H4 (cell line): Measurements from ENCODE around the gene NFKBIE. TPM values are rescaled to one million over a fixed set of nuclear protein-coding genes. Genes with fewer than 3 reads are reported as not detected.

Experiments
- DNase-seq: peaks from one replicate; pipeline ENCODE4 v3.0.0-alpha.2; 2015; ENCODE audit warnings: low spot score
- total RNA-seq: library from RNA; depleted of rRNA; stranded (reverse); fragments of >200 nt; shearing (Covaris generic); gene quantifications from 2 replicates; pipeline ENCODE4 v1.2.3, GENCODE V29; 2014

Gene NFKBIE
- total RNA-seq, 1 experiment from 2014 or later: 12.4 TPM

- no peak for DNase-seq
These were observed 38.1 kb downstream of the NFKBIE start for GRCh38 chr6:44227148-44227793.

GRCh38 chr6:44226368-44227147 lies 38.8 kb downstream of the NFKBIE start:
- no peak for DNase-seq

- DNase-seq: no peak
These were observed 39.6 kb downstream of the NFKBIE start for GRCh38 chr6:44225579-44226325.

- no peak for DNase-seq
These were observed 40.4 kb downstream of the NFKBIE start for GRCh38 chr6:44224965-44225305.

- DNase-seq: no peak
These were observed 41.1 kb downstream of the NFKBIE start for GRCh38 chr6:44224029-44224964.

- DNase-seq: peak; percentile 69
These were observed 41.9 kb downstream of the NFKBIE start, which contains the start of gene SLC29A1 for GRCh38 chr6:44223319-44224028. Gene SLC29A1, plus strand, starts transcription at chr6:44223595. Its CDS starts 3,719 bp downstream, at chr6:44227314.

- no peak for DNase-seq
These were observed 42.6 kb downstream of the NFKBIE start for GRCh38 chr6:44222486-44223318.

- no peak for DNase-seq
These were observed 43.4 kb downstream of the NFKBIE start for GRCh38 chr6:44221961-44222335.

GRCh38 chr6:44221291-44221960 lies 43.9 kb downstream of the NFKBIE start:
- peak; percentile 93 for DNase-seq

GRCh38 chr6:44220913-44221290 lies 44.4 kb downstream of the NFKBIE start:
- no peak for DNase-seq

GRCh38 chr6:44219815-44220784 lies 45.3 kb downstream of the NFKBIE start:
- DNase-seq: no peak

GRCh38 chr6:44219053-44219814 lies 46.1 kb downstream of the NFKBIE start:
- DNase-seq: no peak

GRCh38 chr6:44217332-44218143 lies 47.8 kb downstream of the NFKBIE start:
- DNase-seq: no peak

- no peak for DNase-seq
These were observed 48.5 kb downstream of the NFKBIE start, which contains the start of gene MYMX for GRCh38 chr6:44216677-44217331. Gene MYMX, plus strand, starts transcription at chr6:44216926. Its CDS starts 546 bp downstream, at chr6:44217472.

GRCh38 chr6:44214307-44214706 lies 51.0 kb downstream of the NFKBIE start:
- DNase-seq: no peak

- DNase-seq: no peak
These were observed 54.1 kb downstream of the NFKBIE start for GRCh38 chr6:44211284-44211683.
